Lower lobe of right lung (tissue), 2 donors: ENCODE data around the gene TDRD6. TPM values are rescaled to one million over a fixed set of nuclear protein-coding genes. Genes with fewer than 3 reads are reported as not detected.

Experiments used
- ATAC-seq, 2 donors: fragments of 200-7000 bp; cut with Tn5 transposase; one replicate each; pipeline ENCODE4 v1.9.1; 2020 to 2022; ENCODE audit warnings: mild to moderate bottlenecking in 2 of 2, moderate library complexity in 2 of 2
- DNase-seq: peaks from one replicate; pipeline ENCODE4 v3.0.0-alpha.2; 2020
- H3K27ac ChIP-seq: fragments of 200-600 bp; one replicate; pipeline ENCODE4 v1.8.0; 2022
- H3K27me3 ChIP-seq: fragments of 200-600 bp; one replicate; pipeline ENCODE4 v1.8.0; 2022; ENCODE audit warnings: low read depth
- H3K36me3 ChIP-seq: fragments of 200-600 bp; one replicate; pipeline ENCODE4 v1.8.0; 2022; ENCODE audit warnings: mild to moderate bottlenecking
- H3K4me1 ChIP-seq: fragments of 200-600 bp; one replicate; pipeline ENCODE4 v1.8.0; 2022
- H3K4me3 ChIP-seq: fragments of 200-600 bp; one replicate; pipeline ENCODE4 v1.8.0; 2022; ENCODE audit warnings: mild to moderate bottlenecking
- H3K9me3 ChIP-seq: fragments of 200-600 bp; one replicate; pipeline ENCODE4 v1.8.0; 2022
- CTCF ChIP-seq: fragments of 200-600 bp; IDR thresholded peaks from one replicate; pipeline ENCODE4 v1.8.0; 2022; ENCODE audit warnings: antibody characterized with exemption, mild to moderate bottlenecking
- intact Hi-C: fragments of 100-400 bp; cut with DNase I; formaldehyde crosslinking; loops from one replicate; pipeline ENCODE4 v1.11.0; 2022
- total RNA-seq: library from RNA; stranded (reverse); fragmentation: NEBNext Ultra II Directional; extraction: Animal tissue kit (Norgen Biotek cat#: 25700); gene quantifications from one replicate; pipeline ENCODE4 v1.2.1, GENCODE V29; 2021
- donor health status: DM: no; HTN: yes; CAD: no; lungs with severe emphysema.

The TDRD6 gene
- total RNA-seq, 1 donor from 2014 or later: 0.47 TPM

GRCh38 chr6:46704562-46704961 lies 16.9 kb downstream of the TDRD6 start:
- peak; percentile 13 for TF ChIP-seq CTCF
- peak in 1 of 2 donors; percentile 52 for ATAC-seq
- H3K9me3 ChIP-seq: no peaks in the 10 kb centered on the region
- no peak overlapping the region for H3K4me3 ChIP-seq
- no peaks in the 10 kb centered on the region for H3K27me3 ChIP-seq
- no peaks in the 10 kb centered on the region for H3K36me3 ChIP-seq
- no peaks in the 10 kb centered on the region for H3K4me1 ChIP-seq
- no peak overlapping the region for H3K27ac ChIP-seq
- DNase-seq: no peak
- intact Hi-C loops: no loop called here

- DNase-seq (no peak), ATAC-seq (no peak)
- intact Hi-C loops: no loop called here
- no peaks in the 10 kb centered on the region for H3K4me1 ChIP-seq
- no peaks in the 10 kb centered on the region for H3K27me3 ChIP-seq
- TF ChIP-seq CTCF: no peak
- no peaks in the 10 kb centered on the region for H3K36me3 ChIP-seq
- no peaks in the 10 kb centered on the region for H3K9me3 ChIP-seq
- H3K27ac ChIP-seq: no peak overlapping the region
- H3K4me3 ChIP-seq: no peak overlapping the region
Measured at GRCh38 chr6:46706464-46706863, 18.8 kb downstream of the TDRD6 start.

- ATAC-seq (no peak), DNase-seq (no peak)
- Histone ChIP-seq H3K27me3 (no peaks in the 10 kb centered on the region), H3K36me3 (no peaks in the 10 kb centered on the region), H3K9me3 (no peaks in the 10 kb centered on the region), H3K4me1 (no peaks in the 10 kb centered on the region), H3K27ac (no peak overlapping the region), H3K4me3 (no peak overlapping the region)
- TF ChIP-seq CTCF: no peak
- intact Hi-C loops: no loop called here
Measured at GRCh38 chr6:46711491-46711890, 23.8 kb downstream of the TDRD6 start.

- DNase-seq (no peak), ATAC-seq (peak in 1 of 2 donors; percentile 39)
- Histone ChIP-seq H3K27ac (no peak overlapping the region), H3K27me3 (no peaks in the 10 kb centered on the region), H3K4me3 (no peak overlapping the region), H3K4me1 (no peaks in the 10 kb centered on the region), H3K9me3 (no peaks in the 10 kb centered on the region), H3K36me3 (no peaks in the 10 kb centered on the region)
- TF ChIP-seq CTCF: no peak
- intact Hi-C loops: no loop called here
Measured at GRCh38 chr6:46715141-46715540, 27.5 kb downstream of the TDRD6 start.

GRCh38 chr6:46719099-46719498 lies 31.4 kb downstream of the TDRD6 start:
- H3K36me3 ChIP-seq: no peaks in the 10 kb centered on the region
- intact Hi-C loops: no loop called here
- no peak for TF ChIP-seq CTCF
- no peak overlapping the region for H3K4me3 ChIP-seq
- no peak overlapping the region for H3K27ac ChIP-seq
- H3K4me1 ChIP-seq: no peaks in the 10 kb centered on the region
- DNase-seq: no peak
- no peaks in the 10 kb centered on the region for H3K27me3 ChIP-seq
- ATAC-seq: peak in 1 of 2 donors; percentile 11
- H3K9me3 ChIP-seq: no peaks in the 10 kb centered on the region

GRCh38 chr6:46720401-46720800 lies 32.7 kb downstream of the TDRD6 start:
- no peaks in the 10 kb centered on the region for H3K4me1 ChIP-seq
- H3K27ac ChIP-seq: no peak overlapping the region
- no peaks in the 10 kb centered on the region for H3K9me3 ChIP-seq

More at GRCh38 chr6:46720401-46720800, 32.7 kb downstream of the TDRD6 start:
- intact Hi-C loops: no loop called here
- no peaks in the 10 kb centered on the region for H3K27me3 ChIP-seq
- no peak for TF ChIP-seq CTCF
- ATAC-seq: no peak
- H3K36me3 ChIP-seq: no peaks in the 10 kb centered on the region
- no peak overlapping the region for H3K4me3 ChIP-seq
- DNase-seq: no peak
